A673 (cell line): ENCODE data around the gene SVOP. TPM values are rescaled to one million over a fixed set of nuclear protein-coding genes. Genes with fewer than 3 reads are reported as not detected.

Source experiments
- BruUV-seq: library from RNA; stranded (reverse); fragments of 400-500 nt; replicated peaks from 2 replicates; lab custom pipeline; 2021; lab: Mats Ljungman, UMichigan
- CTCF ChIA-PET: fragments of 300-600 bp; sonication (Branson Sonifier 250); formaldehyde crosslinking; loops from one replicate; lab custom pipeline; 2022; ENCODE audit warnings: antibody characterized with exemption; lab: Charles Lee
- POLR2A ChIA-PET: fragments of 300-600 bp; sonication (Branson Sonifier 250); formaldehyde crosslinking; loops from one replicate; lab custom pipeline; 2022; ENCODE audit warnings: antibody characterized with exemption; ENCODE audit not compliant: low non-redundant PET; lab: Charles Lee
- DNase-seq: peaks from one replicate; pipeline ENCODE4 v3.0.0-alpha.2; 2015; ENCODE audit warnings: low spot score
- H3K27ac ChIP-seq: fragments of 200-600 bp; sonication (generic); 2 replicates; pipeline ENCODE4 v1.5.1; 2016; ENCODE audit warnings: mixed run types, low read depth, mild to moderate bottlenecking, mixed read lengths, antibody characterized with exemption, low read length; ENCODE audit not compliant: poor library complexity, severe bottlenecking
- H3K27me3 ChIP-seq: fragments of 200-600 bp; sonication (generic); replicated peaks from 2 replicates; pipeline ENCODE4 v1.6.1; 2017; ENCODE audit warnings: mixed run types, low read depth, mild to moderate bottlenecking, mixed read lengths, antibody characterized with exemption, low read length; ENCODE audit not compliant: insufficient read depth, poor library complexity
- H3K36me3 ChIP-seq: fragments of 200-600 bp; sonication (generic); 2 replicates; pipeline ENCODE4 v1.6.1; 2016; ENCODE audit warnings: mixed run types, mild to moderate bottlenecking, mixed read lengths, antibody characterized with exemption, low read length; ENCODE audit not compliant: insufficient read depth, poor library complexity, severe bottlenecking
- H3K4me1 ChIP-seq: fragments of 200-600 bp; sonication (generic); 2 replicates; pipeline ENCODE4 v1.6.1; 2017; ENCODE audit warnings: mixed run types, mild to moderate bottlenecking, mixed read lengths, antibody characterized with exemption, low read length; ENCODE audit not compliant: insufficient read depth, poor library complexity, severe bottlenecking
- H3K4me3 ChIP-seq: fragments of 200-600 bp; sonication (generic); 2 replicates; pipeline ENCODE4 v1.5.1; 2016; ENCODE audit warnings: low read depth, mixed run types, mild to moderate bottlenecking, mixed read lengths, low read length; ENCODE audit not compliant: poor library complexity, severe bottlenecking
- H3K9me3 ChIP-seq: fragments of 200-600 bp; sonication (generic); 2 replicates; pipeline ENCODE4 v1.6.1; 2016; ENCODE audit warnings: mixed run types, low read depth, mild to moderate bottlenecking, mixed read lengths, antibody characterized with exemption, low read length; ENCODE audit not compliant: poor library complexity, severe bottlenecking
- EZH2 ChIP-seq: fragments of 200-600 bp; sonication (generic); IDR thresholded peaks from 2 replicates; pipeline ENCODE4 v1.6.1; 2017; ENCODE audit warnings: borderline replicate concordance, low read depth, mild to moderate bottlenecking, mixed read lengths, antibody characterized with exemption, low read length; ENCODE audit not compliant: poor library complexity, severe bottlenecking
- intact Hi-C: fragments of 100-400 bp; cut with micrococcal nuclease; formaldehyde crosslinking; loops from one replicate; pipeline ENCODE4 v1.10.0; 2022; ENCODE audit not compliant: unreplicated experiment
- total RNA-seq: library from RNA; stranded (reverse); gene quantifications from 2 replicates; pipeline ENCODE4 v1.2.3, GENCODE V29; 2021
- TF ChIP-seq, protein P1 (sequence below): fragments of 300-800, 200-600 bp; sonication (generic); conservative IDR thresholded peaks from 2 replicates; pipeline ENCODE4 v1.5.1; 2017; ENCODE audit warnings: low read depth, mild to moderate bottlenecking, antibody characterized with exemption, low read length, moderate library complexity, mixed read lengths

Gene SVOP
- total RNA-seq, 1 experiment from 2014 or later = not detected

DNA sequence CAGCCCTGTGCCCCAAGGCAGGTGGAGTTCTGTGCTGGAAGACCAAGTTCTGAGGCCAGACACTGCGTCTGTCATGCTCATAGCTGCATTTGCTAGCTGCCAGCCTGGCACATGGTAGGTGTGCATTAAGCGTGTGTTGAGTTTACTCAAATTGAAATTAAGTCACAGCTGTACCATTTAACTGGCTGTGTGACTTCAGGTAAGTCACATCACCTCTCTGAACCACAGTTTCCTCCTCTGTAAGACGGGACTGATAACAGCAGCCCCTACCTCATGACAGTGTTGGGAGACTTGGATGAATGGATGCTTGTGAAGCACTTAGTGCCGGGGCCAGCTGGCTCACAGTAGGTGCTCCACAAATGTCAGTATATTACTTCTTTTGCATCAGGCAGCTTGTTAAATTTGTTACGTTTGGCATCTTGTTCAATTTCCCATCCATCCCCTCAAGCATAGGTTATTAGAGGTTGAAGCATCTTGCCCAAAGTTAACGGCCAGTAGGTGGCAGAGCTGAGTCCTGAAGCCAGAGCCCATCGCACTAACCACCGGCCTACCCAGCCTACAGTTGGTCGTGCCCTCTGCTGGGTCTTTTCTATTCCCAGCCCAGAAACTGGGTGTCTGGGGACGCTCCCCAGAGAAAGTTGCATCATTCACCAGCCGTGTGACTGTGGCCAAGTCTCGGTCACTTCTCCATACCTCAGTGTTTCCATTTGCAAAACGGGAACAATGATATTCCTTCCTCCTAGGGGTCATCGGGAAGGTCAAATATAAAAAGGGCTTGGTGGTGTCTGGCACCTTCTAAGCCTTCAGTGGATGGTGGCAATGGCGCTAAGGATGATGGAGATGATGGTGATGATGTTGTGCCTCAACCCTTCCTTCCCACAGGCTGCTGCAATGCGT lies 136.5 kb downstream of the SVOP start:
- BruUV-seq = no TSS peak
- Histone ChIP-seq H3K4me3 (no peak overlapping the region), H3K27ac (no peak overlapping the region), H3K4me1 (no peaks in the 10 kb centered on the region), H3K9me3 (no peaks in the 10 kb centered on the region), H3K36me3 (no peaks in the 10 kb centered on the region), H3K27me3 (no peaks in the 10 kb centered on the region)
- ChIA-PET POLR2A (no interaction called here), CTCF (interaction anchor here (0.5 to 1.0 kb wide), 3 partner anchors 24 to 513 kb away, joined by 3 to 9 read pairs (median 6); no protein-coding TSS in a partner anchor)
- DNase-seq = peak; percentile 67
- intact Hi-C loops = loop anchor here (1.0 kb wide), 1 partner anchor 209 kb away; the partner anchor contains the start of gene ALKBH2
- TF ChIP-seq EZH2 = no peak
- TF ChIP-seq, protein P1, sequence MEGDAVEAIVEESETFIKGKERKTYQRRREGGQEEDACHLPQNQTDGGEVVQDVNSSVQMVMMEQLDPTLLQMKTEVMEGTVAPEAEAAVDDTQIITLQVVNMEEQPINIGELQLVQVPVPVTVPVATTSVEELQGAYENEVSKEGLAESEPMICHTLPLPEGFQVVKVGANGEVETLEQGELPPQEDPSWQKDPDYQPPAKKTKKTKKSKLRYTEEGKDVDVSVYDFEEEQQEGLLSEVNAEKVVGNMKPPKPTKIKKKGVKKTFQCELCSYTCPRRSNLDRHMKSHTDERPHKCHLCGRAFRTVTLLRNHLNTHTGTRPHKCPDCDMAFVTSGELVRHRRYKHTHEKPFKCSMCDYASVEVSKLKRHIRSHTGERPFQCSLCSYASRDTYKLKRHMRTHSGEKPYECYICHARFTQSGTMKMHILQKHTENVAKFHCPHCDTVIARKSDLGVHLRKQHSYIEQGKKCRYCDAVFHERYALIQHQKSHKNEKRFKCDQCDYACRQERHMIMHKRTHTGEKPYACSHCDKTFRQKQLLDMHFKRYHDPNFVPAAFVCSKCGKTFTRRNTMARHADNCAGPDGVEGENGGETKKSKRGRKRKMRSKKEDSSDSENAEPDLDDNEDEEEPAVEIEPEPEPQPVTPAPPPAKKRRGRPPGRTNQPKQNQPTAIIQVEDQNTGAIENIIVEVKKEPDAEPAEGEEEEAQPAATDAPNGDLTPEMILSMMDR = peak; percentile 77

DNA sequence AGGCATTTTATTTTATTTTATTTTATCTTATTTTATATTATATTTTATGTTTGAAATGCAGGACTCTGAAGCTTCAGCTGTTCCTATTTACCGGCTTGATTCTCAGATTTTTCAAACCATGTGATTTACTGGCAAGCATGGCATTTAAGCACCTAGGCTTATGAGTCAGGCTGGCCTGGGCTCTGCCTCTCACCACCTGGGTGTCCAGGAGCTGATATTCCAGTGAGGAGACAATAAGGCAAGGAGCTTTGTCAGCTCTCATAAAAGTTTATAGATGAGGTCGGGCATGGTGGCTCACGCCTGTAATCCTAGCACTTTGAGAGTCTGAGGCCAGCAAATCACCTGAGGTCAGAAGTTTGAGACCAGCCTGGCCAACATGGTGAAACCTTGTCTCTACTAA lies 138.9 kb downstream of the SVOP start:
- POLR2A ChIA-PET = no interaction called here
- no TSS peak for BruUV-seq

DNA sequence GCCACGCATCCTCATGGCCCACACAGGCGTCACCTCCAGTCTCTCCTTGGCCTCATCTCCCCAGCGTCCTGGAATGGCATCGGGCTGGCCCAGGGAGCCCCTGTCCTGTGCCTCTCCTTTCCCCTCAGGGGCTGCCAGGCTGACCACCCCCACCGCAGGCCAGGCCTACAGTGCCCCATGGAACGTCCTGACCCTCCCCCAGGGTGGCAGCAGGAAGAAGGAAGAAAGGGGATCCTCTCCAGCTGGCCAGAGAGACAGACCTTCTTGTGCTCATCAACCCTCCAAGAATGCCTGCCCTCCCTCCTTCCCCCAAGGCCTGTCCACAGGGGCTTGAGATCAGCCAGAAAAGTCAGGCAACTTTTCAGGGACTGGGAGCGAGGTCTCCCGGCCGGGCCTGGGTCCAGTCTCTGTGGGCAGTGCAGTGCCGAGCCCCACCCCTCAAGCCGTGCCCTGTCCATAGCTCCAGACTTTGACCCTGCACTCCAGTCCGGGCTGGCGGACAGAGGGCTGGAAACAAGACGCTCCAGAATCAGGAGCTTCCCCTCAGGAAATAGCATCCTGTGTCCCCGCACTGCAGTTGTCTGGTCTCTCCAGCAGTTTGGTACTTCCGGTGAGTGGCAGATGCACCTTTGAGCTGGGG lies 141.1 kb downstream of the SVOP start, which contains the start of gene DAO:
DAO (plus strand) TSS at position 478 of the 640 bp plus-strand sequence. CDS start 4,915 bp downstream, outside the sequence.
- no TSS peak for BruUV-seq
- Histone ChIP-seq H3K27me3 (no peaks in the 10 kb centered on the region), H3K9me3 (no peaks in the 10 kb centered on the region), H3K4me1 (no peaks in the 10 kb centered on the region), H3K36me3 (no peaks in the 10 kb centered on the region), H3K27ac (no peak within 1 kb of the TSS), H3K4me3 (no peak within 1 kb of the TSS)
- DNase-seq = no peak
- POLR2A ChIA-PET = no interaction called here
- TF ChIP-seq EZH2 = no peak
- TF ChIP-seq, protein P1 = no peak
- CTCF ChIA-PET = no interaction called here
- intact Hi-C loops = no loop called here

More for the DNA sequence above, 138.9 kb downstream of the SVOP start:
- no peaks in the 10 kb centered on the region for H3K4me1 ChIP-seq
- no peak overlapping the region for H3K27ac ChIP-seq
- H3K36me3 ChIP-seq = no peaks in the 10 kb centered on the region
- H3K4me3 ChIP-seq = no peak overlapping the region
- H3K9me3 ChIP-seq = no peaks in the 10 kb centered on the region
- H3K27me3 ChIP-seq = no peaks in the 10 kb centered on the region
- no peak for DNase-seq
- intact Hi-C loops = no loop called here
- CTCF ChIA-PET = no interaction called here
- TF ChIP-seq, protein P1 = no peak
- no peak for TF ChIP-seq EZH2
